Right atrium auricular region (tissue), 2 donors: ENCODE results near the gene MAFG. TPM values are rescaled to one million over a fixed set of nuclear protein-coding genes. Genes with fewer than 3 reads are reported as not detected.

Experiments used
- DNase-seq: peaks from one replicate; pipeline ENCODE4 v3.0.0-alpha.2; 2019; ENCODE audit warnings: low spot score
- H3K27ac ChIP-seq, 2 donors: fragments of 200-600 bp; sonication (generic); 1 replicate in 1 of 2; 2 replicates in 1 of 2; pipeline ENCODE4 v1.5.1; 2016 to 2019
- H3K27me3 ChIP-seq, 2 donors: fragments of 200-600 bp; sonication (generic); one replicate each; pipeline versions ENCODE4 v1.5.1 to v1.6.0; 2017 to 2019
- H3K36me3 ChIP-seq: fragments of 200-600 bp; sonication (generic); one replicate; pipeline ENCODE4 v1.5.1; 2016
- H3K4me1 ChIP-seq, 2 donors: fragments of 200-600 bp; sonication (generic); one replicate each; pipeline versions ENCODE4 v1.5.1 to v1.6.0; 2017 to 2019
- H3K4me3 ChIP-seq, 2 donors: fragments of 200-600 bp; sonication (generic); 1 replicate in 1 of 2; 2 replicates in 1 of 2; pipeline ENCODE4 v1.5.1; 2017 to 2019; ENCODE audit warnings: mild to moderate bottlenecking in 1 of 2, moderate library complexity in 1 of 2
- H3K9me3 ChIP-seq, 2 donors: fragments of 200-600 bp; sonication (generic); one replicate each; pipeline ENCODE4 v1.5.1; 2019
- total RNA-seq, 2 donors: library from RNA; depleted of rRNA; stranded (reverse); fragments of >200 nt; gene quantifications; one replicate each; pipeline ENCODE4 v1.1.0, GENCODE V29; 2016
- TF ChIP-seq, protein P1 (sequence below), 2 donors: fragments of 200-600 bp; sonication (generic); IDR thresholded peaks; one replicate each; pipeline ENCODE4 v1.5.1; 2019; ENCODE audit warnings: antibody characterized with exemption in 2 of 2

MAFG gene
- total RNA-seq, 2 donors from 2014 or later, result 21.8 to 26.5 TPM

DNA sequence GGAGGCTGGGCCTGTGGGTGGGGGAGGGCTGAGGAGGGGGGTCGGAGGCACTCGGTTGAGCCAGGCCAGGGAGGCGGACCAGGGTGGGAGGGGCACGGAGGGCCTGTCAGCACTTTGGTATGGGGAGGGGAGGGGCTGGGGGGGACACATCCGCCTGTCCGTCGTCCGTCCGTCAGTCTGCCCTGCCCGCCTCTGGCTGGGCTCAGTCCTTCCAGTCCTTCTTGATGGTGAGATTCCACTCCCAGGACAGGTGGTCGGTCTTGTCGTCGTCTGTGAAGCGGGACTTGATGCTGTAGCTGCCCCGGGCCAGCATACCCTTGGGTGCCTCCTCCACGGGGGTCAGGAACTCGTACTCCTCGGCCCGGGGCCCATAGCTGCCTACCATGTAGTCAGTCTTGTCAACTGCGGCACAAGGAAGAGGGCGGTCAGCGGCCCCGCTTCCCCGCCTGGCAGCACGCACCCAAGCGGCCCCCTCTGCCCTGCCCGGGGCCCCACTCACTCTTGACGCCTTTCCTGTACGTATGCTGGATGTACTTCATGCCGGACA, 58.8 kb downstream of the MAFG start:
- DNase-seq, result no peak
- Histone ChIP-seq H3K9me3 (no peaks in the 10 kb centered on the region), H3K4me3 (peak overlapping the region in 1 of 2 donors; percentile 81), H3K4me1 (peaks cover 0 to 60% of the 10 kb centered on the region in 2 donors), H3K27ac (peak overlapping the region; percentile 93 to 95), H3K36me3 (peaks cover 26% of the 10 kb centered on the region), H3K27me3 (no peaks in the 10 kb centered on the region)
- TF ChIP-seq, protein P1, sequence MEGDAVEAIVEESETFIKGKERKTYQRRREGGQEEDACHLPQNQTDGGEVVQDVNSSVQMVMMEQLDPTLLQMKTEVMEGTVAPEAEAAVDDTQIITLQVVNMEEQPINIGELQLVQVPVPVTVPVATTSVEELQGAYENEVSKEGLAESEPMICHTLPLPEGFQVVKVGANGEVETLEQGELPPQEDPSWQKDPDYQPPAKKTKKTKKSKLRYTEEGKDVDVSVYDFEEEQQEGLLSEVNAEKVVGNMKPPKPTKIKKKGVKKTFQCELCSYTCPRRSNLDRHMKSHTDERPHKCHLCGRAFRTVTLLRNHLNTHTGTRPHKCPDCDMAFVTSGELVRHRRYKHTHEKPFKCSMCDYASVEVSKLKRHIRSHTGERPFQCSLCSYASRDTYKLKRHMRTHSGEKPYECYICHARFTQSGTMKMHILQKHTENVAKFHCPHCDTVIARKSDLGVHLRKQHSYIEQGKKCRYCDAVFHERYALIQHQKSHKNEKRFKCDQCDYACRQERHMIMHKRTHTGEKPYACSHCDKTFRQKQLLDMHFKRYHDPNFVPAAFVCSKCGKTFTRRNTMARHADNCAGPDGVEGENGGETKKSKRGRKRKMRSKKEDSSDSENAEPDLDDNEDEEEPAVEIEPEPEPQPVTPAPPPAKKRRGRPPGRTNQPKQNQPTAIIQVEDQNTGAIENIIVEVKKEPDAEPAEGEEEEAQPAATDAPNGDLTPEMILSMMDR (IDR thresholded peaks at IDR 0.05), result no peak

Other genes with a start within 250 kb of the MAFG start
- gene ARL16, start 243.9 kb downstream of the MAFG start, total RNA-seq, result 10 to 100 TPM; 20.3 to 22.2 TPM
- gene HGS, start 243.7 kb downstream of the MAFG start, total RNA-seq, result 10 to 100 TPM; 33.7 to 59.5 TPM
- gene MRPL12, start 224.4 kb downstream of the MAFG start, total RNA-seq, result 100 to 1,000 TPM in 1 of 2 donors, 10 to 100 TPM in 1; 87.9 to 127 TPM
- 10 to 100 TPM in 1 of 2 donors, 1 to 10 TPM in 1; 6.6 to 18.2 TPM for gene SLC25A10, start 215.5 kb downstream of the MAFG start, total RNA-seq
- not detected for gene GCGR, start 123.6 kb downstream of the MAFG start, total RNA-seq
- 100 to 1,000 TPM in 1 of 2 donors, 10 to 100 TPM in 1; 91.3 to 108 TPM for gene MCRIP1, start 94.4 kb downstream of the MAFG start, total RNA-seq
- gene PPP1R27, start 92.7 kb downstream of the MAFG start, total RNA-seq, result not detected
- gene P4HB, start 67.2 kb downstream of the MAFG start, total RNA-seq, result 100 to 1,000 TPM; 321 to 426 TPM
- gene ARHGDIA, start 56.4 kb downstream of the MAFG start, total RNA-seq, result 100 to 1,000 TPM in 1 of 2 donors, 10 to 100 TPM in 1; 59.4 to 145 TPM
- 10 to 100 TPM; 24.3 to 35.9 TPM for gene ALYREF, start 36.1 kb downstream of the MAFG start, total RNA-seq
- 100 to 1,000 TPM; 126 to 229 TPM for gene ANAPC11, start 36.0 kb downstream of the MAFG start, total RNA-seq
- 1 to 10 TPM in 1 of 2 donors, not detected in 1; 1.7 TPM for gene NPB, start 25.5 kb downstream of the MAFG start, total RNA-seq
- gene PCYT2, start 16.3 kb downstream of the MAFG start, total RNA-seq, result 10 to 100 TPM; 23.3 to 26.1 TPM
- 1 to 10 TPM; 2.8 to 4.9 TPM for gene SIRT7, start 9.6 kb downstream of the MAFG start, total RNA-seq
- gene PYCR1, start 9.6 kb upstream of the MAFG start, total RNA-seq, result 10 to 100 TPM in 1 of 2 donors, 1 to 10 TPM in 1; 8.3 to 10.2 TPM
- gene MYADML2, start 19.5 kb upstream of the MAFG start, total RNA-seq, result 1 to 10 TPM in 1 of 2 donors, under 1 TPM in 1; 0.55 to 1.4 TPM
- gene NOTUM, start 33.5 kb upstream of the MAFG start, total RNA-seq, result under 1 TPM in 1 of 2 donors, not detected in 1; 0.35 TPM
- gene ASPSCR1, start 49.9 kb upstream of the MAFG start, total RNA-seq, result 10 to 100 TPM; 14.1 to 18.8 TPM
- 10 to 100 TPM; 36.5 to 47.6 TPM for gene CENPX, start 95.1 kb upstream of the MAFG start, total RNA-seq
- 1 to 10 TPM; 4.7 to 4.9 TPM for gene LRRC45, start 95.6 kb upstream of the MAFG start, total RNA-seq
- gene RAC3, start 103.9 kb upstream of the MAFG start, total RNA-seq, result 1 to 10 TPM in 1 of 2 donors, under 1 TPM in 1; 0.93 to 2.6 TPM
- gene DCXR, start 110.0 kb upstream of the MAFG start, total RNA-seq, result 100 to 1,000 TPM; 169 to 213 TPM
- gene RFNG, start 124.1 kb upstream of the MAFG start, total RNA-seq, result 10 to 100 TPM; 21.4 to 25.3 TPM
- 10 to 100 TPM; 79.5 to 90.8 TPM for gene GPS1, start 124.2 kb upstream of the MAFG start, total RNA-seq
- gene DUS1L, start 138.1 kb upstream of the MAFG start, total RNA-seq, result 10 to 100 TPM; 33.3 to 45.7 TPM
- 10 to 100 TPM; 13.8 to 46.4 TPM for gene FASN, start 170.5 kb upstream of the MAFG start, total RNA-seq